Muscle of leg (tissue), 11 donors: ENCODE data around the gene UBQLN4. TPM values are rescaled to one million over a fixed set of nuclear protein-coding genes. Genes with fewer than 3 reads are reported as not detected.
A peak's percentile ranks its signal among the peaks of the same experiment; 100 is the strongest.

ENCODE experiments used
- DNase-seq: peaks from one replicate; pipeline ENCODE4 v3.0.0; 2013
- H3K27ac ChIP-seq: one replicate; pipeline ENCODE4 v1.5.1; 2013; ENCODE audit warnings: mild to moderate bottlenecking, low read length, control low read depth
- H3K27me3 ChIP-seq: one replicate; pipeline ENCODE4 v1.6.1; 2013; ENCODE audit warnings: low read length; ENCODE audit not compliant: control insufficient read depth, insufficient read depth
- H3K36me3 ChIP-seq: one replicate; pipeline ENCODE4 v1.6.1; 2013; ENCODE audit warnings: low read length; ENCODE audit not compliant: control insufficient read depth, insufficient read depth
- H3K4me1 ChIP-seq: one replicate; pipeline ENCODE4 v1.6.1; 2013; ENCODE audit warnings: low read length; ENCODE audit not compliant: control insufficient read depth, insufficient read depth
- H3K4me3 ChIP-seq: one replicate; pipeline ENCODE4 v1.5.1; 2013; ENCODE audit warnings: low read length, control low read depth
- H3K9me3 ChIP-seq: replicated peaks from 2 replicates; pipeline ENCODE4 v1.6.1; 2013; ENCODE audit warnings: low read depth, low read length; ENCODE audit not compliant: control insufficient read depth
- WGBS: methylation state at CpG from one replicate; pipeline ENCODE4 v1.1.5; 2013; ENCODE audit warnings: missing lambda C conversion rate; ENCODE audit not compliant: insufficient coverage; 5-methylcytosine and 5-hydroxymethylcytosine counted together
- polyA plus RNA-seq, 8 donors: library from polyadenylated mRNA; unstranded; fragments of 120-200 nt; gene quantifications; one replicate each; pipeline versions ENCODE4 v1.2.1 to v1.2.3, GENCODE V29; 2013; ENCODE audit warnings: inconsistent platforms in 1 of 8, low replicate concordance in 1 of 8; ENCODE audit not compliant: insufficient read length in 8 of 8, insufficient read depth in 1 of 8
- total RNA-seq: library from RNA; stranded (reverse); fragments of 120-200 nt; gene quantifications from one replicate; pipeline ENCODE4 v1.2.4, GENCODE V29; 2013

The UBQLN4 gene
- total and polyA plus RNA-seq, 9 donors: 19.2 to 48.0 (median 43.4) TPM

GRCh38 chr1:156063997-156064285 is 10.3 kb upstream of the UBQLN4 start:
- Histone ChIP-seq H3K36me3 (peaks cover 4% of the 10 kb centered on the region), H3K9me3 (no peaks in the 10 kb centered on the region), H3K4me1 (no peaks in the 10 kb centered on the region), H3K4me3 (no peak overlapping the region), H3K27ac (no peak overlapping the region), H3K27me3 (no peaks in the 10 kb centered on the region)
- no peak for DNase-seq
- WGBS: no CpG with 5 or more reads among the region's 2 CpGs

DNA sequence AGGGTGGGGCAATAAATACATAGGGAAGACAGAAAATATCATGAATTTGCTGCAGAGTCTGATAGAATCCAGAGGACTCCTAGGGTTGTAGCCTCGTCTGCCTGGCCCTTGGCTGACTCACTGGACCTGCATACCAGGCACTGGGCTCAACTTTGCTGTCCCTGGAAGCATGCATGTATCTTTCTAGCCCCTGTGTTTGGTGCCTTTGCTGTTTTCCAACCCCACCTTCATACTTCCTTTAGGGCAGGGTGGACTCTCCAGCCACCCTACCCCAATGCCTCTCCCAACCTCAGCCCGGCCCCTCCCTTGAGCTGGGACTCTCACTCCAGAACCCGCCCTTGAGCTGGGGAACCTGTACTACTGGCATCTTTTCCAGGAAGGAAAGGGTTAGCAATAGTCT is 8.6 kb upstream of the UBQLN4 start:
- Histone ChIP-seq H3K4me1 (no peaks in the 10 kb centered on the region), H3K27me3 (no peaks in the 10 kb centered on the region), H3K9me3 (no peaks in the 10 kb centered on the region), H3K27ac (no peak overlapping the region), H3K4me3 (no peak overlapping the region), H3K36me3 (peaks cover 20% of the 10 kb centered on the region)
- DNase-seq: no peak
- WGBS: 78% methylated on average over 2 of the region's 3 CpGs

GRCh38 chr1:156060937-156061636 is 7.5 kb upstream of the UBQLN4 start, which contains the start of gene RAB25:
Gene RAB25, plus strand, starts transcription at chr1:156061160. Its CDS starts 241 bp downstream, at chr1:156061401.
- no peak within 1 kb of the TSS for H3K27ac ChIP-seq
- peaks cover 23% of the 10 kb centered on the region for H3K36me3 ChIP-seq
- H3K9me3 ChIP-seq: no peaks in the 10 kb centered on the region
- no peak for DNase-seq
- no peaks in the 10 kb centered on the region for H3K27me3 ChIP-seq
- no peak within 1 kb of the TSS for H3K4me3 ChIP-seq
- no peaks in the 10 kb centered on the region for H3K4me1 ChIP-seq
- WGBS: 42% methylated on average over 6 of the region's 11 CpGs

DNA sequence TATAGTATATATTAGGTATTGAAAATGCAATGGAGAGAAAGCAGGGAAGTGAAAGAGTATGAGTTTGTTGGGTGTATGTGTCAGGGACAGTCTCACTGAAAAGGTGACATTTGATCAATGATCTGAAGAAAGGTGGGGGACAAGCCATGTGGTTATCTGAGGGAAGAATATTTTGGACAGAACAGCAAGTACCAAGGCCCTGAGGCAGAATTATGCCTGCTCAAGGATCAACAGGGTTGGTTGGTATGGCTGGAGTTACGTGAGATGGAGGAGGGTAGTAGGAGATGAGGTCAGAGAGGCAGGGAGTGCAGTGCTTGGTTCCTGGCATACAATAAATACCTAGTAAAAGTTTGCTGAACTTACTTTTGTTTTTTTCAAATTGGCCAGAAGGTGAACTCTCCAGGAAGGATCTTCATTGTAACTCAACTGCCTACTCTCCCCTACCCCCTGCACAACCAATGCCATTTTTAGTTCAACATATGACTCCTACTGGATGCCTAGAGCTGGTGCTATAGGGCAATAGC is 2.8 kb upstream of the UBQLN4 start:
- Histone ChIP-seq H3K4me1 (peaks cover 23% of the 10 kb centered on the region), H3K4me3 (no peak overlapping the region), H3K9me3 (no peaks in the 10 kb centered on the region), H3K36me3 (peaks cover 23% of the 10 kb centered on the region), H3K27me3 (no peaks in the 10 kb centered on the region), H3K27ac (no peak overlapping the region)
- WGBS: no CpG with 5 or more reads among the region's 1 CpG
- no peak for DNase-seq

- H3K4me3 ChIP-seq: peak overlapping the region; percentile 89
- peaks cover 30% of the 10 kb centered on the region for H3K36me3 ChIP-seq
- no peaks in the 10 kb centered on the region for H3K27me3 ChIP-seq
- peak overlapping the region; percentile 67 for H3K27ac ChIP-seq
- 14% methylated on average over 1 of the region's 17 CpGs for WGBS
- no peak for DNase-seq
- H3K9me3 ChIP-seq: no peaks in the 10 kb centered on the region
- H3K4me1 ChIP-seq: peaks cover 31% of the 10 kb centered on the region
Observed at GRCh38 chr1:156055281-156056048, 1.9 kb upstream of the UBQLN4 start.

DNA sequence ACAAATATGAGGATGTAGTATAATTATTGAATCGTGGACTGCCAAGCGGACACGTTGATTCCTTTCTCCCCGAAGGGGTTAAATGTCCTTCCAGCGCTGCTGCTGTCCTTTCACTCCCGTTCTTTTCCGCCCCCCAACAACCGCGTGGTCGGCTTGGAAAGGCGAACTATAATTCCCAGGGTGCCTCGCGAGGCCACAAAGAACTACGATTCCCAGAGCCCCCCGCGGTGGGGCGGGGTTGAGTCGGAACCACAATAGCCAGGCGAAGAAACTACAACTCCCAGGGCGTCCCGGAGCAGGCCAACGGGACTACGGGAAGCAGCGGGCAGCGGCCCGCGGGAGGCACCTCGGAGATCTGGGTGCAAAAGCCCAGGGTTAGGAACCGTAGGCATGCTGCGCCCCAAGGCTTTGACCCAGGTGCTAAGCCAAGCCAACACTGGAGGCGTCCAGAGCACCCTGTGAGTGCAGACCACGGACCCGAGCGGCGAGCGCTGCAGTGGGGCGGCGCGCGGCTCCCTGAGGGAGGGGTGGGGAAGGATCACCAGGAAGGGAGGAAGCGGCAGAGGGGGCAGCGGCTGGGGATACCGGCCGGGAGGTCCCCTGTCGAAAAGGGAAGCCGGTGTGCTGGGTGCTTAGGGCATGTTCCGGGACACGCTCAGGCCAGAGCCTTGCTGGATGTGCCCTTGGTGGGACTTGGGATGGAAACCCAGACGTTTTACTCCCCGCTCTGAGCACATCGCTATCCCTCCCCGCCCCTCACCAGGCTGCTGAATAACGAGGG is 1.1 kb upstream of the UBQLN4 start, which contains the start of gene LAMTOR2:
Gene LAMTOR2 (plus strand): TSS at position 283 of the 781 bp plus-strand sequence. CDS start 108 bp downstream, at position 391.
- Histone ChIP-seq H3K4me3 (peak within 1 kb of the TSS; percentile 89), H3K27me3 (no peaks in the 10 kb centered on the region), H3K4me1 (peaks cover 33% of the 10 kb centered on the region), H3K36me3 (peaks cover 38% of the 10 kb centered on the region), H3K27ac (peak within 1 kb of the TSS; percentile 100), H3K9me3 (no peaks in the 10 kb centered on the region)
- DNase-seq: peak; percentile 100
- WGBS: under 1% methylated on average over 44 of the region's 53 CpGs

- Histone ChIP-seq H3K36me3 (peaks cover 42% of the 10 kb centered on the region), H3K27ac (peak overlapping the region; percentile 89), H3K4me1 (peaks cover 33% of the 10 kb centered on the region), H3K9me3 (no peaks in the 10 kb centered on the region), H3K27me3 (no peaks in the 10 kb centered on the region), H3K4me3 (peak overlapping the region; percentile 87)
- DNase-seq: peak; percentile 84
- WGBS: 0% methylated on average over 26 of the region's 63 CpGs
Observed at GRCh38 chr1:156052862-156053767, 483 bp downstream of the UBQLN4 start.

DNA sequence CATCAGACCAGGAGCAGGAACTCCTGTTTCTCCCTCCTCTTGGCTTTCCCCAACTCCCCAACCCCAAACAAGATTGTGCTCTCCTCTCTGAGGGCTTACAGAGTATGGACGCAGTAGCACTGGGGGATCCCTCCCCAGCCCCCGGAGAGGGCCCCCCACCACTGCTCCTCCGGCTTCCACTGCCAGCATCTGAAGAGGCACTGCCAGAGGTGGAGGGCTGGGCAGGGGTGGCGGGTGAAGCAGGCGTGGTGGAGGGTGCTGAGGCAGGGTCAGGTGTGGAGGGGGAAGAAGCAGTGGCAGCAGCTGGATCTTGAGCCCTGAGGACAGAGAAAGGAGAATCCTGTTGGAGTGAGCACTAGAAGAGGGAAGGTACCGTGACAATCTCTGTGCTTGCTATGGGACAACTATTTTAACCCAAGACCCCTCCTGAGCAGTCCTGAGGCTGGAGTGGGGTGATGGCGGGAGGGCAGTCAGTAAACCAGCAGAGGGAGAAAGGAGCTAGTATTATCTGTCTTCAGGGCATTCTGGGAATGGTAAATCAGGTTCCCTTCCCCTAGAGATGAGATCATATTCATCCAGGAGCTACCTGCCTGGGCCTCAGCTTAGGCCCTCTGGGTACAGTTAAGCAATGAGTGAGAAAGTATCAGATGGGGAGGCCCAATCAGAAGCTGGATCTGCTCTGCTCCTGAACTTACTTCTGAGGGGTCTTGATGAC is 2.4 kb downstream of the UBQLN4 start:
- Histone ChIP-seq H3K9me3 (no peaks in the 10 kb centered on the region), H3K36me3 (peaks cover 37% of the 10 kb centered on the region), H3K4me3 (no peak overlapping the region), H3K4me1 (peaks cover 33% of the 10 kb centered on the region), H3K27me3 (no peaks in the 10 kb centered on the region), H3K27ac (peak overlapping the region; percentile 81)
- DNase-seq: no peak
- 60% methylated on average over 1 of the region's 7 CpGs for WGBS

DNA sequence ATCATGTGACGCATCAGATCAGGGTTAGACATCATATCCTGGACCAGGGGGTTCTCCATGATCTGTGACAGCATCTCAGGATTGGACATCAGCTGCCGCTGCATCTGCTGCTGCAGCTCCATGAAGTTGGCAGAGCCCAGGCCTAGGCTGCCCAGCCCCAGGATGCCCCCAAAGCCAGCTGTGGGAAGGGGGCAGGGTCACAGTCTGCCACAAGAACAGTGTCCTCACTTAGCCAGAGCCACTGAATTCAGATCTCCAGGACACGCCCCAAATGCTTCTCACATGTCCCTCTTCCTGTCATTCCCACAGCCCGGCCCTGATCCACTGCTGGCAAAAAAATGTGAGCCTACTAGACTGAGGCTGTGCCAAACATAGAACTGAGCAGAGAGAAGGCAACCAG is 3.2 kb downstream of the UBQLN4 start:
- Histone ChIP-seq H3K27ac (peak overlapping the region; percentile 81), H3K27me3 (no peaks in the 10 kb centered on the region), H3K4me3 (no peak overlapping the region), H3K9me3 (no peaks in the 10 kb centered on the region), H3K4me1 (peaks cover 30% of the 10 kb centered on the region), H3K36me3 (peaks cover 39% of the 10 kb centered on the region)
- peak; percentile 90 for DNase-seq
- 85% methylated on average over 2 of the region's 4 CpGs for WGBS
